ENCODE data around the gene NPTX1. TPM values are rescaled to one million over a fixed set of nuclear protein-coding genes. Genes with fewer than 3 reads are reported as not detected.

Gene NPTX1
- total and polyA plus RNA-seq, 2 of the 13 experiments (the other 11 are each of a cell fraction or from before 2014, with no cell fraction given): 0.01 TPM; not detected in 1

DNA sequence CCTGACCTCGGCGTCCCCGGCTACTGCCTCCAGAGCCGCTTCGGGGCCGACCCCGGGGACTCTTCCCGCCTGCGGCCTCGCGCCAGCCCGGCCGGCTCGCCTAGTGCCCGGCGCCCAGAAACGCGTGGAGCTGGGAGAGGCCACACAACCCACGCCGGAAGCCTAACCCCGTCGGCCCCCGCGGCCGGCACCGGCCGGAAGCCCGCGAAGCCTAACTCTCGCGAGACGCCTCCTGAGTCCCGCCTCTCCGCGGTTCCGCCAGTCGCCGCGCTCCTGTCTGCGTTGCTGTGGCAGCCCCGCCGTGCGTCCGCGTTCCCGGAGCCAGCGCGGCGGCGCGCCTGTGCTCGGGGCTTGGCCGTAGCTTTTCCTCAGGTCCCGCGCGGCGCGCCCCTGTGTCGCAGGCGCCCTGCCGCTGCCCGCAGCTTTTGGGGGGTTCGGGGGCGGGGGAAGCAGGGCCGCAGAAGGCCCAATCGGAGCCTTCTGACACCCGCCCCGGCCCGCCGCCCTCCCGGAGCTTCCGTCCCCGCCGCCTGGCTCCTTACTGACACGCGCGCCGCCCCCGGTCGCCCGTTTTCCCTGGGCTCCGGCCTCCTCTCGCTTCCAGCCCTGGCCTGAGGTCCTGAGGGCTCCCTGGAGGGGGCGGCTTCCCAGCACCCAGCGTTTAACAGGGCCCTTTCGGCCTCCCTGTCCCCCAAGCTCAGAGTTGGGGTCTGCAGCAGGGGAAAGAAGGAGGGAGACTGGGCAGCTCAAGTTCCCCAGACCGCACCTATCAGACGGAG, 21.7 kb downstream of the NPTX1 start (continued):
- peak; percentile 86 for TF ChIP-seq IKZF5 (CRISPR knock-in tag; IDR thresholded peaks at IDR 0.05)
- TF ChIP-seq, protein P1, sequence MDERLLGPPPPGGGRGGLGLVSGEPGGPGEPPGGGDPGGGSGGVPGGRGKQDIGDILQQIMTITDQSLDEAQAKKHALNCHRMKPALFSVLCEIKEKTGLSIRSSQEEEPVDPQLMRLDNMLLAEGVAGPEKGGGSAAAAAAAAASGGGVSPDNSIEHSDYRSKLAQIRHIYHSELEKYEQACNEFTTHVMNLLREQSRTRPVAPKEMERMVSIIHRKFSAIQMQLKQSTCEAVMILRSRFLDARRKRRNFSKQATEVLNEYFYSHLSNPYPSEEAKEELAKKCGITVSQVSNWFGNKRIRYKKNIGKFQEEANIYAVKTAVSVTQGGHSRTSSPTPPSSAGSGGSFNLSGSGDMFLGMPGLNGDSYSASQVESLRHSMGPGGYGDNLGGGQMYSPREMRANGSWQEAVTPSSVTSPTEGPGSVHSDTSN (CRISPR knock-in tag; IDR thresholded peaks at IDR 0.05): no peak
- TF ChIP-seq ZNF329 (CRISPR knock-in tag; IDR thresholded peaks at IDR 0.05; ENCODE audit: low read depth): 0 out of 2 replicates have a peak, but pooled peaks have one; percentile 46
- TF ChIP-seq ZNF292 (CRISPR knock-in tag; IDR thresholded peaks at IDR 0.05; ENCODE audit: borderline replicate concordance, low read depth): peak; percentile 29; the same call in 1 of the 2 replicates
- peak; percentile 45 for TF ChIP-seq ZEB1 (IDR thresholded peaks at IDR 0.05; ENCODE audit: insufficient replicate concordance, low read depth)
- no peak for TF ChIP-seq SOX13 (IDR thresholded peaks at IDR 0.05)
- peak in 1 of 2 experiments; percentile 41; a peak in 2 of 4 replicates for TF ChIP-seq SOX13 (CRISPR knock-in tag; conservative IDR thresholded peaks at IDR 0.05 in 1 of 2, IDR thresholded peaks at IDR 0.05 in 1 of 2)
- peak; percentile 78; the same call in 1 of the 2 replicates for TF ChIP-seq SNAPC4 (CRISPR knock-in tag; IDR thresholded peaks at IDR 0.05)
- TF ChIP-seq FOXM1 (CRISPR knock-in tag; IDR thresholded peaks at IDR 0.05): peak; percentile 54
- TF ChIP-seq ZNF383 (CRISPR knock-in tag; IDR thresholded peaks at IDR 0.05; ENCODE audit: borderline replicate concordance): peak; percentile 85; the same call in 1 of the 2 replicates
- peak; percentile 60 for TF ChIP-seq ZNF225 (CRISPR knock-in tag; IDR thresholded peaks at IDR 0.05)
- no peak; the same call in 1 of the 2 replicates for TF ChIP-seq ZNF251 (CRISPR knock-in tag; IDR thresholded peaks at IDR 0.05)
- peak; percentile 93 for TF ChIP-seq GATAD1 (CRISPR knock-in tag; IDR thresholded peaks at IDR 0.05)
- 0 out of 2 replicates have a peak, but pooled peaks have one; percentile 2 for TF ChIP-seq ZNF589 (CRISPR knock-in tag; conservative IDR thresholded peaks at IDR 0.05)
- no peak for TF ChIP-seq HNF4G (IDR thresholded peaks at IDR 0.05; ENCODE audit: borderline replicate concordance, low read depth, low read length)
- no peak; the same call in 1 of the 2 replicates for TF ChIP-seq HNF4G (CRISPR knock-in tag; IDR thresholded peaks at IDR 0.05; ENCODE audit: borderline replicate concordance, low read depth)
- TF ChIP-seq CEBPB (IDR thresholded peaks at IDR 0.05; ENCODE audit: borderline replicate concordance, low read depth, low read length): no peak
- no peak for TF ChIP-seq SRF (IDR thresholded peaks at IDR 0.05; ENCODE audit: low read depth, low read length)
- peak; percentile 90; the same call in 1 of the 2 replicates for TF ChIP-seq CENPT (CRISPR knock-in tag; IDR thresholded peaks at IDR 0.05; ENCODE audit: low read depth)
- TF ChIP-seq NFE2L1 (CRISPR knock-in tag; IDR thresholded peaks at IDR 0.05; ENCODE audit: borderline replicate concordance): peak; percentile 30; the same call in 1 of the 2 replicates
- TF ChIP-seq SP5 (CRISPR knock-in tag; IDR thresholded peaks at IDR 0.05; ENCODE audit: borderline replicate concordance, low read depth): peak; percentile 72
- peak; percentile 96 for TF ChIP-seq ZNF20 (CRISPR knock-in tag; IDR thresholded peaks at IDR 0.05)
